ENCODE results near the gene RUVBL2.
"Not testable (repeated sequence)": the region's sequence is repeated elsewhere in the genome, so short reads cannot be mapped to it uniquely, and the experiment has no call there.

Gene RUVBL2

GRCh38 chr19:49018388-49019241 is 24.9 kb downstream of the RUVBL2 start:
- DNase-seq = peak in 1 of 2 donors; percentile 37

GRCh38 chr19:49019242-49019932 is 25.7 kb downstream of the RUVBL2 start:
- DNase-seq = peak; percentile 63 to 74

GRCh38 chr19:49020342-49020741 is 26.7 kb downstream of the RUVBL2 start:
- DNase-seq = no peak

GRCh38 chr19:49020931-49021895 is 27.5 kb downstream of the RUVBL2 start:
- DNase-seq = no peak

GRCh38 chr19:49022116-49022515 is 28.4 kb downstream of the RUVBL2 start:
- DNase-seq = no peak

- not testable (repeated sequence) for DNase-seq
These were observed 30.5 kb downstream of the RUVBL2 start, which contains the start of gene CGB3 for GRCh38 chr19:49024233-49024632. CGB3 (minus strand) TSS chr19:49024333; CDS start chr19:49023971, 362 bp downstream.

GRCh38 chr19:49025088-49025487 is 31.4 kb downstream of the RUVBL2 start:
- not testable (repeated sequence) for DNase-seq

- DNase-seq = not testable (repeated sequence)
These were observed 31.9 kb downstream of the RUVBL2 start for GRCh38 chr19:49025599-49025998.

GRCh38 chr19:49028686-49029085 is 35.0 kb downstream of the RUVBL2 start:
- DNase-seq = not testable (repeated sequence)

GRCh38 chr19:49029749-49030148 is 36.1 kb downstream of the RUVBL2 start:
- not testable (repeated sequence) for DNase-seq

GRCh38 chr19:49030323-49030722 is 36.6 kb downstream of the RUVBL2 start:
- not testable (repeated sequence) for DNase-seq

GRCh38 chr19:49031642-49032301 is 38.1 kb downstream of the RUVBL2 start, which contains the start of gene CGB2:
CGB2 (plus strand) TSS chr19:49031890; CDS start chr19:49032096, 206 bp downstream.
- peak; percentile 57 to 61 for DNase-seq

GRCh38 chr19:49036815-49037214 is 43.1 kb downstream of the RUVBL2 start, which contains the start of gene CGB1:
CGB1 (minus strand) TSS chr19:49036895; CDS start chr19:49036711, 184 bp downstream.
- DNase-seq = peak in 1 of 2 donors; percentile 40

- not testable (repeated sequence) for DNase-seq
These were observed 44.4 kb downstream of the RUVBL2 start for GRCh38 chr19:49038111-49038510.

- DNase-seq = not testable (repeated sequence)
These were observed 45.0 kb downstream of the RUVBL2 start for GRCh38 chr19:49038557-49039276.

GRCh38 chr19:49039736-49040135 is 46.0 kb downstream of the RUVBL2 start:
- not testable (repeated sequence) for DNase-seq

GRCh38 chr19:49042177-49042576 is 48.5 kb downstream of the RUVBL2 start:
- DNase-seq = no peak

GRCh38 chr19:49042666-49043065 is 49.0 kb downstream of the RUVBL2 start:
- not testable (repeated sequence) for DNase-seq

- not testable (repeated sequence) for DNase-seq
These were observed 49.9 kb downstream of the RUVBL2 start, which contains the start of gene CGB5 for GRCh38 chr19:49043548-49043947. CGB5 (plus strand) TSS chr19:49043848; CDS start chr19:49044210, 362 bp downstream.

GRCh38 chr19:49049011-49049410 is 55.3 kb downstream of the RUVBL2 start, which contains the start of gene CGB8:
CGB8 (minus strand) TSS chr19:49049111; CDS start chr19:49048739, 372 bp downstream.
- not testable (repeated sequence) for DNase-seq

- not testable (repeated sequence) for DNase-seq
These were observed 56.1 kb downstream of the RUVBL2 start for GRCh38 chr19:49049834-49050233.
